Mesenchymal stem cell (in vitro differentiated cells and primary cell): ENCODE measurements around the gene BCAS1.

Experiments
- DNase-seq: peaks from one replicate; pipeline ENCODE4 v3.0.0-alpha.2; 2013
- H2AFZ ChIP-seq: one replicate; pipeline ENCODE4 v1.6.1; 2013; ENCODE audit warnings: low read depth, mild to moderate bottlenecking, control low read depth, inconsistent platforms, low read length, moderate library complexity
- H2AK5ac ChIP-seq: 2 replicates; pipeline ENCODE4 v1.6.1; 2013; ENCODE audit warnings: low read length, moderate library complexity, mild to moderate bottlenecking, inconsistent platforms; ENCODE audit not compliant: severe bottlenecking
- H2BK120ac ChIP-seq: one replicate; pipeline ENCODE4 v1.6.1; 2013; ENCODE audit warnings: low read depth, mild to moderate bottlenecking, inconsistent platforms, low read length, moderate library complexity
- H2BK12ac ChIP-seq, 2 experiments: one replicate each; pipeline ENCODE4 v1.6.1; 2013; ENCODE audit warnings: inconsistent platforms in 2 of 2, low read length in 2 of 2, mild to moderate bottlenecking in 2 of 2, moderate library complexity in 2 of 2, control low read depth in 1 of 2
- H2BK15ac ChIP-seq: one replicate; pipeline ENCODE4 v1.6.1; 2013; ENCODE audit warnings: mild to moderate bottlenecking, low read depth, inconsistent platforms; ENCODE audit not compliant: poor library complexity, severe bottlenecking
- H2BK5ac ChIP-seq: 2 replicates; pipeline ENCODE4 v1.6.1; 2013; ENCODE audit warnings: low read depth, mild to moderate bottlenecking, low read length, control low read depth, inconsistent platforms; ENCODE audit not compliant: poor library complexity, severe bottlenecking
- H3K14ac ChIP-seq, 2 experiments: one replicate each; pipeline ENCODE4 v1.6.1; 2013; ENCODE audit warnings: inconsistent platforms in 2 of 2, low read length in 2 of 2, control low read depth in 1 of 2, mild to moderate bottlenecking in 1 of 2, moderate library complexity in 1 of 2
- H3K18ac ChIP-seq, 2 experiments: one replicate each; pipeline ENCODE4 v1.6.1; 2013; ENCODE audit warnings: inconsistent platforms in 2 of 2, low read length in 2 of 2, control low read depth in 1 of 2, low read depth in 1 of 2, mild to moderate bottlenecking in 1 of 2
- H3K23ac ChIP-seq, 2 experiments: one replicate each; pipeline ENCODE4 v1.6.1; 2013; ENCODE audit warnings: inconsistent platforms in 2 of 2, low read length in 2 of 2, mild to moderate bottlenecking in 2 of 2, moderate library complexity in 2 of 2, control low read depth in 1 of 2
- H3K27ac ChIP-seq: 2 replicates; pipeline ENCODE4 v1.5.1; 2013; ENCODE audit warnings: mild to moderate bottlenecking, moderate library complexity, low read length, control low read depth, inconsistent platforms; ENCODE audit not compliant: poor library complexity, severe bottlenecking
- H3K27me3 ChIP-seq, 2 experiments: 2 replicates each; pipeline versions ENCODE4 v1.6.1 to v1.7.0; 2013; ENCODE audit warnings: low read length in 2 of 2, mild to moderate bottlenecking in 2 of 2, moderate library complexity in 2 of 2, control low read depth in 1 of 2, inconsistent platforms in 1 of 2; ENCODE audit not compliant: control insufficient read depth in 1 of 2, insufficient read depth in 1 of 2
- H3K36me3 ChIP-seq, 2 experiments: 2 replicates each; pipeline versions ENCODE4 v1.6.1 to v1.7.0; 2013; ENCODE audit warnings: low read length in 2 of 2, control low read depth in 1 of 2, inconsistent platforms in 1 of 2, low read depth in 1 of 2, mild to moderate bottlenecking in 1 of 2; ENCODE audit not compliant: insufficient read depth in 2 of 2, control insufficient read depth in 1 of 2
- H3K4ac ChIP-seq, 2 experiments: one replicate each; pipeline ENCODE4 v1.6.1; 2013; ENCODE audit warnings: inconsistent platforms in 2 of 2, low read length in 2 of 2, mild to moderate bottlenecking in 2 of 2, moderate library complexity in 2 of 2, control low read depth in 1 of 2, low read depth in 1 of 2
- H3K4me1 ChIP-seq: 2 replicates; pipeline ENCODE4 v1.6.1; 2013; ENCODE audit warnings: low read depth, low read length, control low read depth; ENCODE audit not compliant: control insufficient read depth, insufficient read depth
- H3K4me2 ChIP-seq: 2 replicates; pipeline ENCODE4 v1.6.1; 2013; ENCODE audit warnings: low read length, mild to moderate bottlenecking, inconsistent platforms; ENCODE audit not compliant: poor library complexity, severe bottlenecking
- H3K4me3 ChIP-seq, 2 experiments: 2 replicates each; pipeline versions ENCODE4 v1.5.1 to v1.7.0; 2013; ENCODE audit warnings: low read length in 2 of 2, mild to moderate bottlenecking in 2 of 2, control low read depth in 1 of 2, low read depth in 1 of 2; ENCODE audit not compliant: insufficient read depth in 1 of 2
- H3K79me1 ChIP-seq: replicated peaks from 2 replicates; pipeline ENCODE4 v1.6.1; 2013; ENCODE audit warnings: mild to moderate bottlenecking, control low read depth, low read length, inconsistent platforms; ENCODE audit not compliant: poor library complexity, severe bottlenecking
- H3K9ac ChIP-seq: 2 replicates; pipeline ENCODE4 v1.7.0; 2013; ENCODE audit warnings: mild to moderate bottlenecking, low read length, moderate library complexity
- H3K9me3 ChIP-seq: 2 replicates; pipeline ENCODE4 v1.7.0; 2013; ENCODE audit warnings: mild to moderate bottlenecking, low read length; ENCODE audit not compliant: control insufficient read depth
- H4K8ac ChIP-seq: one replicate; pipeline ENCODE4 v1.6.1; 2013; ENCODE audit warnings: inconsistent platforms, mild to moderate bottlenecking, low read length, moderate library complexity
- H4K91ac ChIP-seq: one replicate; pipeline ENCODE4 v1.6.1; 2013; ENCODE audit warnings: mild to moderate bottlenecking, low read length, inconsistent platforms
- WGBS: methylation state at CpG from one replicate; pipeline ENCODE4 v1.1.7; 2013; ENCODE audit warnings: mixed read lengths; 5-methylcytosine and 5-hydroxymethylcytosine counted together

BCAS1 gene

DNA sequence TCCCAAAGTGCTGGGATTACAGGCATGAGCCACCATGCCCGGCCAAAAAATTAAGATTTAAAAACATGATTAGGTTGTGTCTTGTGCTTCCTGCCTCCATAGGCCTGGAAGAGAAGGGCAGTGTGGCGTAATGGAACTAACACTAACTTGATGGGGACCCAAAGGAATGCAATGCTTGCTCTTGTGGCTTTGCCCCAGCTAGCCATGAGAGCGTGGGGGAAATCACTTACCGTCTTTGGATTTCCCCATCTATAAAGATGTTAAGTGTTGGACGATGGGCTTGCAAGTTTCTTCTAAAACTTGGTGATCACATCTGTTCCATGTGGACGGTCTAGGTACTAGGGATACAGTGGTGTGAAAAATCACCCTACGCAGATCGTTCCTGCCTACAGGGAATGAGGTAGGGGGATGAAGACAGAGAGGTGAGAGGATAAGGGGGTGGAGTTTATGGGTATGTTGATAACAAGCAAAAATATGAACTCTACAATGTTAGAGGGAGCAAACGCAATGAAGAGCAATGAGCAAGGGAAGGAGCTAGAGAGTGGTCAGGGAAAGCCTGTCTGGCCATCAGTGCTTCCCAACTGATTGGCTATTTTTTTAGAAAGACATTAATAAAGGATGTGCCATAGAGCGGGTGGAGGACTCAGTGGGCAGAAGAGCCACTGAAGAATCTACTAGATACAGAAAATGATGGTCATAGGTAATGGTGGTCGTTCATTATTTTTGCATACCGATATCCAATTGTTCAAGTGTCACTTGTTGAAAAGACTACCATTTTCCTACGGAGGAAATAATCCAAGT lies 165.2 kb downstream of the BCAS1 start:
- Histone ChIP-seq H2BK12ac (peak overlapping the region in 1 of 2 experiments; percentile 29), H3K4me3 (no peak overlapping the region), H4K8ac (no peak overlapping the region), H3K4me1 (peaks cover 4% of the 10 kb centered on the region), H3K27ac (no peak overlapping the region), H2AK5ac (no peak overlapping the region), H2BK15ac (no peak overlapping the region), H3K36me3 (no peaks in the 10 kb centered on the region), H3K9ac (no peak overlapping the region), H3K18ac (peak overlapping the region in 1 of 2 experiments; percentile 74), H3K27me3 (no peaks in the 10 kb centered on the region), H3K14ac (no peak overlapping the region), H3K4ac (peak overlapping the region in 1 of 2 experiments; percentile 21), H3K23ac (no peak overlapping the region), H2BK120ac (no peak overlapping the region), H2AFZ (no peak overlapping the region), H3K4me2 (no peak overlapping the region), H3K79me1 (no peaks in the 10 kb centered on the region), H4K91ac (no peak overlapping the region), H2BK5ac (no peak overlapping the region), H3K9me3 (no peaks in the 10 kb centered on the region)
- DNase-seq = no peak
- 97% methylated on average over 13 of the region's 13 CpGs for WGBS

DNA sequence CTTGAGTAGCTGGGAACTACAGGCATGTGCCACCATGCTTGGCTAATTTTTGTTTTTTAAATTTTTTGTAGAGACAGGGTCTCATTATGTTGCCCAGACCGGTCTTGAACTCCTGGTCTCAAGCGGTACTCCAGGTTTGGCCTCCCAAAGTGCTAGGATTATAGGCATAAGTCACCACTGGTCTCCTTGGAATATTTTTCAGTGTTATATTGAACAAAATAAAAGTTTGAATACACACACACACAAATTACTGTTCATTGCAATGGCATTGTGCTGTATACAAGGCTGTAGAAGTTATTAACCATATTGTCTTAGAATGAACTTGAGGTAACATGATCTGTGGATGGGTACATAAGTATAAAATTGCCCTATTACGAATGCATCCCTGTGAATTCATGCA lies 166.1 kb downstream of the BCAS1 start:
- H2BK120ac ChIP-seq = no peak overlapping the region
- 100% methylated on average over 2 of the region's 3 CpGs for WGBS
- H4K91ac ChIP-seq = no peak overlapping the region
- H3K79me1 ChIP-seq = no peaks in the 10 kb centered on the region
- no peak overlapping the region for H2BK12ac ChIP-seq
- no peak overlapping the region for H4K8ac ChIP-seq
- H3K9me3 ChIP-seq = no peaks in the 10 kb centered on the region
- no peak overlapping the region for H3K27ac ChIP-seq
- no peak overlapping the region for H2BK5ac ChIP-seq
- H3K27me3 ChIP-seq = no peaks in the 10 kb centered on the region
- no peak overlapping the region for H3K18ac ChIP-seq
- H3K4ac ChIP-seq = no peak overlapping the region
- H3K14ac ChIP-seq = no peak overlapping the region
- H3K9ac ChIP-seq = no peak overlapping the region
- DNase-seq = no peak
- peaks cover 9% of the 10 kb centered on the region for H3K4me1 ChIP-seq
- H3K23ac ChIP-seq = no peak overlapping the region
- no peaks in the 10 kb centered on the region for H3K36me3 ChIP-seq
- no peak overlapping the region for H2BK15ac ChIP-seq
- no peak overlapping the region for H2AK5ac ChIP-seq
- no peak overlapping the region for H2AFZ ChIP-seq
- no peak overlapping the region for H3K4me2 ChIP-seq
- H3K4me3 ChIP-seq = no peak overlapping the region

DNA sequence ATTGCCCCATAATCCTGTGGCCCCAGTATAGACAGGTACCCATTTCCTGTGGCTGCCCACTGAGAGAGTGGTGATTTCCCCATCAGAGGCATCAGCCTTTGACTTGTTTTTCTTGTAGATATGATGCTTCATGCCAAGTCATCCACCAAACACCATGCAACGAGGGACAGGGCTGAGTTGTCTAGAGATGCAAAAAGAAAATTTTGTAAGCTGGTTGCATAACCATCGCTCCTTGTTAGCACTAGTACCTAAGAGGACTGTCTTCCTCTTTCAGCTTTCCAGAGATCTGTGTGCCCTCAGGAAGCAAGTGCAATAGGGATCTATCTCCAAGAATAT lies 166.8 kb downstream of the BCAS1 start:
- H3K23ac ChIP-seq = no peak overlapping the region
- H2BK15ac ChIP-seq = no peak overlapping the region
- WGBS = 89% methylated on average over 2 of the region's 2 CpGs
- H3K9ac ChIP-seq = peak overlapping the region; percentile 19
- H3K4me3 ChIP-seq = no peak overlapping the region
- peaks cover 12% of the 10 kb centered on the region for H3K4me1 ChIP-seq
- H3K14ac ChIP-seq = no peak overlapping the region
- peak overlapping the region in 1 of 2 experiments; percentile 49 for H2BK12ac ChIP-seq
- no peak overlapping the region for H4K91ac ChIP-seq
- no peaks in the 10 kb centered on the region for H3K36me3 ChIP-seq
- H3K4ac ChIP-seq = no peak overlapping the region
- H3K27me3 ChIP-seq = no peaks in the 10 kb centered on the region
- no peak overlapping the region for H3K27ac ChIP-seq
- no peak for DNase-seq
- H2BK120ac ChIP-seq = no peak overlapping the region
- no peak overlapping the region for H3K4me2 ChIP-seq
- no peak overlapping the region for H2AK5ac ChIP-seq
- H4K8ac ChIP-seq = no peak overlapping the region
- no peaks in the 10 kb centered on the region for H3K79me1 ChIP-seq
- no peak overlapping the region for H2AFZ ChIP-seq
- H3K18ac ChIP-seq = no peak overlapping the region
- H3K9me3 ChIP-seq = no peaks in the 10 kb centered on the region
- no peak overlapping the region for H2BK5ac ChIP-seq

GRCh38 chr20:53902968-53903651 lies 167.3 kb downstream of the BCAS1 start:
- Histone ChIP-seq H2BK15ac (no peak overlapping the region), H3K36me3 (no peaks in the 10 kb centered on the region), H3K4me2 (no peak overlapping the region), H3K23ac (no peak overlapping the region), H3K18ac (no peak overlapping the region), H2AFZ (no peak overlapping the region), H2BK120ac (no peak overlapping the region), H3K14ac (no peak overlapping the region), H4K91ac (no peak overlapping the region), H3K9me3 (no peaks in the 10 kb centered on the region), H3K27me3 (no peaks in the 10 kb centered on the region), H3K27ac (no peak overlapping the region), H3K9ac (peak overlapping the region; percentile 19), H4K8ac (no peak overlapping the region), H3K4ac (no peak overlapping the region), H3K79me1 (no peaks in the 10 kb centered on the region), H2AK5ac (no peak overlapping the region), H2BK5ac (no peak overlapping the region), H3K4me3 (no peak overlapping the region), H2BK12ac (no peak overlapping the region), H3K4me1 (peaks cover 12% of the 10 kb centered on the region)
- DNase-seq = no peak
- over 99% methylated on average over 8 of the region's 11 CpGs for WGBS
